Effector memory CD4-positive, alpha-beta T cell (primary cell): ENCODE measurements around the gene L3MBTL4.
"Not testable (repeated sequence)": the region's sequence is repeated elsewhere in the genome, so short reads cannot be mapped to it uniquely, and the experiment has no call there.

Experiments used
- DNase-seq, 3 donors: peaks; one replicate each; pipeline ENCODE4 v3.0.0-alpha.2; 2020
- H3K27ac ChIP-seq: 2 replicates; pipeline ENCODE4 v1.7.0; 2013; ENCODE audit warnings: mild to moderate bottlenecking, low read length, moderate library complexity; ENCODE audit not compliant: insufficient read depth, poor library complexity, severe bottlenecking
- H3K27me3 ChIP-seq: replicated peaks from 2 replicates; pipeline ENCODE4 v1.7.0; 2013; ENCODE audit warnings: mild to moderate bottlenecking, low read length; ENCODE audit not compliant: insufficient read depth, control insufficient read depth, poor library complexity, severe bottlenecking
- H3K36me3 ChIP-seq: 2 replicates; pipeline ENCODE4 v1.7.0; 2013; ENCODE audit warnings: mild to moderate bottlenecking, low read length, moderate library complexity; ENCODE audit not compliant: control insufficient read depth, insufficient read depth
- H3K4me1 ChIP-seq: 2 replicates; pipeline ENCODE4 v1.7.0; 2013; ENCODE audit warnings: low read length, mild to moderate bottlenecking; ENCODE audit not compliant: control insufficient read depth, insufficient read depth, poor library complexity, severe bottlenecking
- H3K4me3 ChIP-seq: 2 replicates; pipeline ENCODE4 v1.7.0; 2013; ENCODE audit warnings: low read length, low read depth, mild to moderate bottlenecking; ENCODE audit not compliant: insufficient read depth, poor library complexity, severe bottlenecking
- H3K9me3 ChIP-seq: 2 replicates; pipeline ENCODE4 v1.7.0; 2013; ENCODE audit warnings: mild to moderate bottlenecking, low read length, moderate library complexity; ENCODE audit not compliant: control insufficient read depth

L3MBTL4 gene

GRCh38 chr18:6431659-6432318 lies 17.1 kb upstream of the L3MBTL4 start:
- Histone ChIP-seq H3K4me3 (no peak overlapping the region), H3K27ac (no peak overlapping the region), H3K36me3 (no peaks in the 10 kb centered on the region), H3K9me3 (no peaks in the 10 kb centered on the region), H3K27me3 (no peaks in the 10 kb centered on the region), H3K4me1 (no peaks in the 10 kb centered on the region)
- DNase-seq: no peak

GRCh38 chr18:6428851-6429395 lies 14.2 kb upstream of the L3MBTL4 start:
- no peak overlapping the region for H3K27ac ChIP-seq
- H3K4me3 ChIP-seq: no peak overlapping the region
- no peaks in the 10 kb centered on the region for H3K27me3 ChIP-seq
- no peak for DNase-seq
- no peaks in the 10 kb centered on the region for H3K9me3 ChIP-seq
- no peaks in the 10 kb centered on the region for H3K4me1 ChIP-seq
- no peaks in the 10 kb centered on the region for H3K36me3 ChIP-seq

GRCh38 chr18:6427286-6427685 lies 12.6 kb upstream of the L3MBTL4 start:
- H3K9me3 ChIP-seq: no peaks in the 10 kb centered on the region
- no peak overlapping the region for H3K4me3 ChIP-seq
- DNase-seq: no peak
- H3K4me1 ChIP-seq: no peaks in the 10 kb centered on the region
- no peak overlapping the region for H3K27ac ChIP-seq
- no peaks in the 10 kb centered on the region for H3K36me3 ChIP-seq
- no peaks in the 10 kb centered on the region for H3K27me3 ChIP-seq

GRCh38 chr18:6423289-6423688 lies 8.6 kb upstream of the L3MBTL4 start:
- Histone ChIP-seq H3K4me3 (no peak overlapping the region), H3K4me1 (no peaks in the 10 kb centered on the region), H3K27ac (no peak overlapping the region), H3K9me3 (no peaks in the 10 kb centered on the region), H3K36me3 (no peaks in the 10 kb centered on the region), H3K27me3 (no peaks in the 10 kb centered on the region)
- DNase-seq: no peak

- H3K27ac ChIP-seq: no peak overlapping the region
- H3K9me3 ChIP-seq: no peaks in the 10 kb centered on the region
Measured at GRCh38 chr18:6414118-6414722, 491 bp downstream of the L3MBTL4 start.

GRCh38 chr18:6413579-6414117 lies 1.1 kb downstream of the L3MBTL4 start:
- H3K4me3 ChIP-seq: no peak overlapping the region
- no peaks in the 10 kb centered on the region for H3K9me3 ChIP-seq
- H3K27ac ChIP-seq: no peak overlapping the region
- no peaks in the 10 kb centered on the region for H3K36me3 ChIP-seq
- no peak for DNase-seq
- H3K4me1 ChIP-seq: no peaks in the 10 kb centered on the region
- no peaks in the 10 kb centered on the region for H3K27me3 ChIP-seq

More at GRCh38 chr18:6414118-6414722, 491 bp downstream of the L3MBTL4 start:
- Histone ChIP-seq H3K4me1 (no peaks in the 10 kb centered on the region), H3K36me3 (no peaks in the 10 kb centered on the region), H3K27me3 (no peaks in the 10 kb centered on the region), H3K4me3 (no peak overlapping the region)
- DNase-seq: no peak

- no peaks in the 10 kb centered on the region for H3K36me3 ChIP-seq
- no peak overlapping the region for H3K27ac ChIP-seq
- DNase-seq: no peak
- H3K4me3 ChIP-seq: no peak overlapping the region
- no peaks in the 10 kb centered on the region for H3K9me3 ChIP-seq
- no peaks in the 10 kb centered on the region for H3K4me1 ChIP-seq
- no peaks in the 10 kb centered on the region for H3K27me3 ChIP-seq
Measured at GRCh38 chr18:6412933-6413472, 1.7 kb downstream of the L3MBTL4 start.

GRCh38 chr18:6411382-6411781 lies 3.3 kb downstream of the L3MBTL4 start:
- no peak for DNase-seq
- no peak overlapping the region for H3K27ac ChIP-seq

GRCh38 chr18:6409933-6410332 lies 4.8 kb downstream of the L3MBTL4 start:
- Histone ChIP-seq H3K9me3 (no peaks in the 10 kb centered on the region), H3K4me3 (no peak overlapping the region), H3K36me3 (no peaks in the 10 kb centered on the region), H3K27me3 (no peaks in the 10 kb centered on the region), H3K4me1 (no peaks in the 10 kb centered on the region), H3K27ac (no peak overlapping the region)
- DNase-seq: no peak

More at GRCh38 chr18:6411382-6411781, 3.3 kb downstream of the L3MBTL4 start:
- Histone ChIP-seq H3K27me3 (no peaks in the 10 kb centered on the region), H3K36me3 (no peaks in the 10 kb centered on the region), H3K4me3 (no peak overlapping the region), H3K4me1 (no peaks in the 10 kb centered on the region), H3K9me3 (no peaks in the 10 kb centered on the region)

- not testable (repeated sequence) for H3K4me1 ChIP-seq, H3K27ac ChIP-seq, H3K9me3 ChIP-seq, H3K36me3 ChIP-seq, H3K27me3 ChIP-seq, H3K4me3 ChIP-seq, DNase-seq
Measured at GRCh38 chr18:6408543-6408942, 6.2 kb downstream of the L3MBTL4 start.
